AG09319 (cell line): ENCODE results near the gene ETV3L.

Experiments used
- DNase-seq: peaks from one replicate; pipeline ENCODE4 v3.0.0-alpha.2; 2010; ENCODE audit warnings: low read depth; ENCODE audit errors: extremely low read depth
- CTCF ChIP-seq: IDR thresholded peaks from 2 replicates; pipeline ENCODE4 v1.5.1; 2011; ENCODE audit warnings: low read depth, mild to moderate bottlenecking, inconsistent platforms, low read length, moderate library complexity

The ETV3L gene

GRCh38 chr1:157090196-157090647 is 9.4 kb downstream of the ETV3L start:
- TF ChIP-seq CTCF = peak; percentile 97
- DNase-seq = peak; percentile 79

GRCh38 chr1:157089789-157090188 is 9.8 kb downstream of the ETV3L start:
- DNase-seq = no peak
- TF ChIP-seq CTCF = no peak

GRCh38 chr1:157088607-157089006 is 11.0 kb downstream of the ETV3L start:
- DNase-seq = no peak
- TF ChIP-seq CTCF = no peak

- no peak for DNase-seq
- TF ChIP-seq CTCF = no peak
These were observed 12.6 kb downstream of the ETV3L start for GRCh38 chr1:157087030-157087429.

GRCh38 chr1:157086299-157086698 is 13.3 kb downstream of the ETV3L start:
- TF ChIP-seq CTCF = no peak
- no peak for DNase-seq

GRCh38 chr1:157085421-157085820 is 14.2 kb downstream of the ETV3L start:
- no peak for TF ChIP-seq CTCF
- DNase-seq = no peak

GRCh38 chr1:157084720-157085119 is 14.9 kb downstream of the ETV3L start:
- DNase-seq = no peak
- no peak for TF ChIP-seq CTCF

GRCh38 chr1:157081707-157082106 is 17.9 kb downstream of the ETV3L start:
- no peak for DNase-seq
- TF ChIP-seq CTCF = no peak
